Activated T-cell treated with anti-CD3 and anti-CD28 coated beads for 48 hours (primary cell): ENCODE data around the gene ANTKMT.

Source experiments
- DNase-seq: peaks from one replicate; pipeline ENCODE4 v3.0.0-alpha.2; 2020; ENCODE audit warnings: low read depth

Gene ANTKMT

GRCh38 chr16:715477-716199 is 5.3 kb upstream of the ANTKMT start:
- no peak for DNase-seq

- DNase-seq = no peak
Observed at GRCh38 chr16:716200-716568, 4.8 kb upstream of the ANTKMT start.

- DNase-seq = no peak
Observed at GRCh38 chr16:716768-717325, 4.1 kb upstream of the ANTKMT start.

- no peak for DNase-seq
Observed at GRCh38 chr16:717450-718245, 3.3 kb upstream of the ANTKMT start.

- DNase-seq = no peak
Observed at GRCh38 chr16:718389-718788, 2.6 kb upstream of the ANTKMT start.

GRCh38 chr16:718922-719321 is 2.0 kb upstream of the ANTKMT start:
- no peak for DNase-seq

- no peak for DNase-seq
Observed at GRCh38 chr16:719815-720446, 1.0 kb upstream of the ANTKMT start.

GRCh38 chr16:720447-720989 is 428 bp upstream of the ANTKMT start:
- peak; percentile 50 for DNase-seq

GRCh38 chr16:721765-722540 is 1.0 kb downstream of the ANTKMT start:
- no peak for DNase-seq

- DNase-seq = no peak
Observed at GRCh38 chr16:722835-723633, 2.1 kb downstream of the ANTKMT start.

GRCh38 chr16:723695-724094 is 2.7 kb downstream of the ANTKMT start:
- no peak for DNase-seq

GRCh38 chr16:724188-725040 is 3.5 kb downstream of the ANTKMT start:
- no peak for DNase-seq

- no peak for DNase-seq
Observed at GRCh38 chr16:725041-725376, 4.1 kb downstream of the ANTKMT start.

- DNase-seq = no peak
Observed at GRCh38 chr16:725463-726187, 4.7 kb downstream of the ANTKMT start.

- no peak for DNase-seq
Observed at GRCh38 chr16:726188-726437, 5.2 kb downstream of the ANTKMT start.

GRCh38 chr16:726438-727290 is 5.7 kb downstream of the ANTKMT start, which contains the start of the genes CCDC78 and HAGHL:
Gene CCDC78, minus strand, starts transcription at chr16:726443. Its CDS starts 76 bp downstream, at chr16:726367.
Gene HAGHL, plus strand, starts transcription at chr16:727106. Its CDS starts 404 bp downstream, at chr16:727510.
- DNase-seq = peak; percentile 70

GRCh38 chr16:727291-727977 is 6.5 kb downstream of the ANTKMT start:
- DNase-seq = no peak
